ENCODE results near the gene GALNT2.

GRCh38 chr1:230171356-230172015 is 104.4 kb downstream of the GALNT2 start:
- TF ChIP-seq, protein P1, sequence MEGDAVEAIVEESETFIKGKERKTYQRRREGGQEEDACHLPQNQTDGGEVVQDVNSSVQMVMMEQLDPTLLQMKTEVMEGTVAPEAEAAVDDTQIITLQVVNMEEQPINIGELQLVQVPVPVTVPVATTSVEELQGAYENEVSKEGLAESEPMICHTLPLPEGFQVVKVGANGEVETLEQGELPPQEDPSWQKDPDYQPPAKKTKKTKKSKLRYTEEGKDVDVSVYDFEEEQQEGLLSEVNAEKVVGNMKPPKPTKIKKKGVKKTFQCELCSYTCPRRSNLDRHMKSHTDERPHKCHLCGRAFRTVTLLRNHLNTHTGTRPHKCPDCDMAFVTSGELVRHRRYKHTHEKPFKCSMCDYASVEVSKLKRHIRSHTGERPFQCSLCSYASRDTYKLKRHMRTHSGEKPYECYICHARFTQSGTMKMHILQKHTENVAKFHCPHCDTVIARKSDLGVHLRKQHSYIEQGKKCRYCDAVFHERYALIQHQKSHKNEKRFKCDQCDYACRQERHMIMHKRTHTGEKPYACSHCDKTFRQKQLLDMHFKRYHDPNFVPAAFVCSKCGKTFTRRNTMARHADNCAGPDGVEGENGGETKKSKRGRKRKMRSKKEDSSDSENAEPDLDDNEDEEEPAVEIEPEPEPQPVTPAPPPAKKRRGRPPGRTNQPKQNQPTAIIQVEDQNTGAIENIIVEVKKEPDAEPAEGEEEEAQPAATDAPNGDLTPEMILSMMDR (IDR thresholded peaks at IDR 0.05; ENCODE audit: poor library complexity), result no peak
- TF ChIP-seq EZH2 (IDR thresholded peaks at IDR 0.05; ENCODE audit: borderline replicate concordance), result no peak
